ENCODE results near the gene HIGD1A.

The HIGD1A gene

DNA sequence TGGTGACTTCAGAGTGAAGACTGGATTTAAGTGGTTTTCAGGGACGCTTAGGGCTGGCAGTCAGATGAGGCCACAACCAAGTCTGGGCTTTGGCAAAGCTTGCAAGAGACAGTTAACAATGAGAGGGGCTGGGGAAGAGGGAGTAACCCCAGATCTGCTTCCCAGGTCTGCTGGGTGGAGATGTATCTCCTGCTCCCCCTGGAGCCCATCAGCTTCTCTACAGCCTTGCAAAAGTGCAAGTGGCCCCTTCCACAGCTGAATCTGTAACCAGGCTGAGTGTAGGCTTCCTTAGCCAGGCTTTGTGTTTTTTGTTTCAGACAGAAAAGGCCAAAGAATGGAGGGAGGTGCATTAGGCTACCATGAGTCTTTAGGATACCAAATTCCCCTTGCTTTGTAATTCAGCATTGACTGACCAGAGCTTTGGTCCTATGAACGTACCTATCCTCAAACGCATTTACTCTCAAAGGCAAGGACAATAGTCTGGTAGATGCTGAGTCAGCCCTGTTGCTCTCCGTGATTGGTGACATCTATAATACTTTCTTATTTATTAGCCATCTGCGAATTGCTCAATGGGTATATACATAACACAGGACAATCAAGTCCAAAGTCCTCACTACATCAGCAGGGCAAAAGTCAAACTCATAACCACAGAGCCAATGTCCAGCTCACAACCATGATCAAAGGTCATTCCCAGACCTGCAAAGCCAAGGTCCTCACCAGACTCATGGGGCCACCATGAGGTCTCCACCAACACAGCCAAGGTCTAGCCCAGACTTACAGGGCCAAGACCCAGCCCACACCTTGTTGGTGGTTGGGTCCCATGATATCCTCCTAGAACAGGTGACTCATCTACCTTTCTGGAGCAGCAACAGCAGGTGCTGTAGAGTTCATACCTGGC is 48.4 kb downstream of the HIGD1A start:
- Histone ChIP-seq H2BK15ac (ENCODE audit: low read length) (no peak overlapping the region), H3K36me3 (replicated peaks in 1 of 2; ENCODE audit: control insufficient read depth in 2 of 2, insufficient read depth in 2 of 2, low read length in 2 of 2) (no peaks in the 10 kb centered on the region), H3K18ac (ENCODE audit: low read length) (no peak overlapping the region), H3K9ac (ENCODE audit: low read depth, low read length, poor library complexity) (no peak overlapping the region), H3K4me3 (ENCODE audit: low read length in 2 of 2) (no peak overlapping the region), H4K91ac (ENCODE audit: low read depth, low read length, poor library complexity) (no peak overlapping the region), H3K14ac (ENCODE audit: low read length) (no peak overlapping the region), H3K27ac (replicated peaks; ENCODE audit: low read length) (no peak overlapping the region), H4K8ac (ENCODE audit: low read depth, low read length) (no peak overlapping the region), H3K79me1 (ENCODE audit: low read depth, low read length) (no peaks in the 10 kb centered on the region), H3K27me3 (ENCODE audit: control insufficient read depth in 3 of 3, insufficient read depth in 3 of 3, low read depth in 1 of 3, low read length in 3 of 3) (no peaks in the 10 kb centered on the region), H2BK120ac (ENCODE audit: low read depth, low read length) (no peak overlapping the region), H3K4ac (ENCODE audit: low read length) (no peak overlapping the region), H3K9me3 (replicated peaks in 1 of 2; ENCODE audit: control insufficient read depth in 2 of 2, insufficient read depth in 1 of 2, low read depth in 1 of 2, low read length in 2 of 2) (no peaks in the 10 kb centered on the region), H2BK5ac (ENCODE audit: low read length) (no peak overlapping the region), H2AK5ac (ENCODE audit: low read depth, low read length) (no peak overlapping the region), H2BK12ac (ENCODE audit: low read length) (no peak overlapping the region), H3K4me1 (ENCODE audit: control insufficient read depth in 2 of 2, insufficient read depth in 1 of 2, low read depth in 1 of 2, low read length in 2 of 2) (peaks cover 0 to 3% of the 10 kb centered on the region in 2 donors), H2AFZ (ENCODE audit: low read length) (peak overlapping the region; percentile 56), H3K23ac (ENCODE audit: low read depth, low read length, poor library complexity) (no peak overlapping the region), H3K4me2 (ENCODE audit: insufficient read depth, low read length, poor library complexity, severe bottlenecking) (no peak overlapping the region)
- DNase-seq (ENCODE audit: low spot score): no peak
- WGBS, 2 donors (ENCODE audit: extremely low coverage in 2 of 2, insufficient read length in 2 of 2, insufficient replicate concordance in 1 of 2): no CpG with 5 or more reads among the region's 5 CpGs

DNA sequence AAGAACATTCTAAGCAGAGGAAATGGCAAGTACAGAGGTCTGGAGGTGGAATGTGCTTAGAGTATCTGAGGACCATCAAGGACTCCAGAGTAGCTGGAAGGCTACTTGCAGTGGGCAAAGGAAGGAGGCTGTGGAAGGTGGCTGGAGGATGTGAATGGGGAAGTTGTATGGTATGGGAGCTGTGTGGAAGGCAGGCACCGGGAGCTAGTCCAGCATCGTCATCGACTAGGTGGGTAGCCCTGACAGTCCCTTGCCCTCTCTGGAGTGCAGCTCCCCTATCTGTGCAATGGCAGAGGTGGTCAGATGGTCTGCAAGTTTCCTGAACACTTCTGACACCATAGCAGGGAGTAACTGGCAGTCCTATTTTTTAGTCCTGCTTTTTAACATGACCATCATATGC is 50.5 kb downstream of the HIGD1A start:
- no peak overlapping the region for H2AK5ac ChIP-seq (ENCODE audit: low read depth, low read length)
- no peak overlapping the region for H3K9ac ChIP-seq (ENCODE audit: low read depth, low read length, poor library complexity)
- H4K91ac ChIP-seq (ENCODE audit: low read depth, low read length, poor library complexity): no peak overlapping the region
- no peaks in the 10 kb centered on the region for H3K36me3 ChIP-seq (replicated peaks in 1 of 2; ENCODE audit: control insufficient read depth in 2 of 2, insufficient read depth in 2 of 2, low read length in 2 of 2)
- H3K79me1 ChIP-seq (ENCODE audit: low read depth, low read length): no peaks in the 10 kb centered on the region
- H3K18ac ChIP-seq (ENCODE audit: low read length): no peak overlapping the region
- no peaks in the 10 kb centered on the region for H3K9me3 ChIP-seq (replicated peaks in 1 of 2; ENCODE audit: control insufficient read depth in 2 of 2, insufficient read depth in 1 of 2, low read depth in 1 of 2, low read length in 2 of 2)
- no peak overlapping the region for H3K4me2 ChIP-seq (ENCODE audit: insufficient read depth, low read length, poor library complexity, severe bottlenecking)
- no peak for DNase-seq (ENCODE audit: low spot score)
- no peak overlapping the region for H2BK15ac ChIP-seq (ENCODE audit: low read length)
- H2BK12ac ChIP-seq (ENCODE audit: low read length): no peak overlapping the region
- H3K4me1 ChIP-seq (ENCODE audit: control insufficient read depth in 2 of 2, insufficient read depth in 1 of 2, low read depth in 1 of 2, low read length in 2 of 2): peaks cover 0 to 8% of the 10 kb centered on the region in 2 donors
- H3K27me3 ChIP-seq (ENCODE audit: control insufficient read depth in 3 of 3, insufficient read depth in 3 of 3, low read depth in 1 of 3, low read length in 3 of 3): no peaks in the 10 kb centered on the region
- H3K4me3 ChIP-seq (ENCODE audit: low read length in 2 of 2): peak overlapping the region in 1 of 2 donors; percentile 53
- H3K14ac ChIP-seq (ENCODE audit: low read length): no peak overlapping the region
- no peak overlapping the region for H3K23ac ChIP-seq (ENCODE audit: low read depth, low read length, poor library complexity)
- no peak overlapping the region for H2AFZ ChIP-seq (ENCODE audit: low read length)
- H2BK120ac ChIP-seq (ENCODE audit: low read depth, low read length): no peak overlapping the region
- WGBS, 2 donors (ENCODE audit: extremely low coverage in 2 of 2, insufficient read length in 2 of 2, insufficient replicate concordance in 1 of 2): no CpG with 5 or more reads among the region's 3 CpGs
- H3K27ac ChIP-seq (replicated peaks; ENCODE audit: low read length): no peak overlapping the region
- no peak overlapping the region for H4K8ac ChIP-seq (ENCODE audit: low read depth, low read length)
- no peak overlapping the region for H3K4ac ChIP-seq (ENCODE audit: low read length)
- H2BK5ac ChIP-seq (ENCODE audit: low read length): no peak overlapping the region

DNA sequence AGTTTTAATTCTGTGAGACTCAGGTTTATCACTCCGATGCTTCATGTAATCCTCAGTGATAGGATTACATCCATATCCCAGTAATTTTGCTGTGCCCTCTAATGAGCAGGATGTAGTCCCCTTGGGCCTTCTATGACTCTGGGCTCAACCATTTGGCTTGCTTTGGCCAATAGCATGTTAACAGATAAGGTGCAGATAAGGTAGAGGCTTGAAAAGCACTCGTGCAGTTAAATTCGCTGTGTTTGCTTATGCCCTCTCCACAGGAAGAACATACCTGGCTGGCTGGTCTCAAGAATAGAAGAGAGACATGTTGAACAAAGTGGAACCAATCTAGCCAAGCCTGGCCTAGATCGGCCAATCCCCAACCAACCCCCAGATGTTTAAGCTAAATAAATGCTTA is 51.3 kb downstream of the HIGD1A start:
- no peak overlapping the region for H3K4me2 ChIP-seq (ENCODE audit: insufficient read depth, low read length, poor library complexity, severe bottlenecking)

DNA sequence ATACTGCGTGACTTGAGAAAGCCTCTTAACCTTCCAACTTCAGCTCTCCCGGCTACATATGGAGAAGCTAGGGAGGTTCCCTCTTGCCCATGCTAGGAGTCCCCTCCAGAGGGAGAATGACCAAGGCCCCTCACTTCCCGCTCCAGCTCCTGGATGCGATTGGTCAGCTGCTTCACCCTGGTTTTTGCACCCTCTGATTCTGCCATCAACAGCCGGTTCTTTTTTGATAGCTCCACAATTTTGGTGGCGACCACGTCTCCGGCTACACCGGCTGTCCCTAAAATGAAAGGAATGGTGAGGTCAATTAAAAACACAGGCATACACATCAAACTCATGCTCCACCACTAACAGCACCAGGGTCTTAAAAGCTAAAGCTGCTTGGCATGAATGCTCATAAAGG is 51.8 kb downstream of the HIGD1A start:
- no peak overlapping the region for H3K4ac ChIP-seq (ENCODE audit: low read length)
- no peaks in the 10 kb centered on the region for H3K79me1 ChIP-seq (ENCODE audit: low read depth, low read length)
- H2BK120ac ChIP-seq (ENCODE audit: low read depth, low read length): no peak overlapping the region
- no peak overlapping the region for H4K91ac ChIP-seq (ENCODE audit: low read depth, low read length, poor library complexity)
- no peaks in the 10 kb centered on the region for H3K9me3 ChIP-seq (replicated peaks in 1 of 2; ENCODE audit: control insufficient read depth in 2 of 2, insufficient read depth in 1 of 2, low read depth in 1 of 2, low read length in 2 of 2)
- H3K4me1 ChIP-seq (ENCODE audit: control insufficient read depth in 2 of 2, insufficient read depth in 1 of 2, low read depth in 1 of 2, low read length in 2 of 2): peaks cover 0 to 8% of the 10 kb centered on the region in 2 donors
- no CpG with 5 or more reads among the region's 9 CpGs for WGBS, 2 donors (ENCODE audit: extremely low coverage in 2 of 2, insufficient read length in 2 of 2, insufficient replicate concordance in 1 of 2)
- no peak for DNase-seq (ENCODE audit: low spot score)
- no peaks in the 10 kb centered on the region for H3K36me3 ChIP-seq (replicated peaks in 1 of 2; ENCODE audit: control insufficient read depth in 2 of 2, insufficient read depth in 2 of 2, low read length in 2 of 2)
- H4K8ac ChIP-seq (ENCODE audit: low read depth, low read length): no peak overlapping the region
- H3K4me2 ChIP-seq (ENCODE audit: insufficient read depth, low read length, poor library complexity, severe bottlenecking): no peak overlapping the region
- no peak overlapping the region for H3K23ac ChIP-seq (ENCODE audit: low read depth, low read length, poor library complexity)
- H3K18ac ChIP-seq (ENCODE audit: low read length): no peak overlapping the region
- no peak overlapping the region for H3K27ac ChIP-seq (replicated peaks; ENCODE audit: low read length)
- no peak overlapping the region for H2AK5ac ChIP-seq (ENCODE audit: low read depth, low read length)
- H2BK12ac ChIP-seq (ENCODE audit: low read length): no peak overlapping the region
- H2BK5ac ChIP-seq (ENCODE audit: low read length): no peak overlapping the region
- H3K4me3 ChIP-seq (ENCODE audit: low read length in 2 of 2): no peak overlapping the region
- H2BK15ac ChIP-seq (ENCODE audit: low read length): no peak overlapping the region
- no peaks in the 10 kb centered on the region for H3K27me3 ChIP-seq (ENCODE audit: control insufficient read depth in 3 of 3, insufficient read depth in 3 of 3, low read depth in 1 of 3, low read length in 3 of 3)
- no peak overlapping the region for H3K14ac ChIP-seq (ENCODE audit: low read length)
- H2AFZ ChIP-seq (ENCODE audit: low read length): no peak overlapping the region
- no peak overlapping the region for H3K9ac ChIP-seq (ENCODE audit: low read depth, low read length, poor library complexity)

More for the DNA sequence above, 51.3 kb downstream of the HIGD1A start:
- WGBS, 2 donors (ENCODE audit: extremely low coverage in 2 of 2, insufficient read length in 2 of 2, insufficient replicate concordance in 1 of 2): no CpG with 5 or more reads among the region's 4 CpGs
- no peak overlapping the region for H3K9ac ChIP-seq (ENCODE audit: low read depth, low read length, poor library complexity)
- no peak for DNase-seq (ENCODE audit: low spot score)
- no peaks in the 10 kb centered on the region for H3K36me3 ChIP-seq (replicated peaks in 1 of 2; ENCODE audit: control insufficient read depth in 2 of 2, insufficient read depth in 2 of 2, low read length in 2 of 2)
- no peaks in the 10 kb centered on the region for H3K27me3 ChIP-seq (ENCODE audit: control insufficient read depth in 3 of 3, insufficient read depth in 3 of 3, low read depth in 1 of 3, low read length in 3 of 3)
- H3K4ac ChIP-seq (ENCODE audit: low read length): no peak overlapping the region
- H3K18ac ChIP-seq (ENCODE audit: low read length): no peak overlapping the region
- no peak overlapping the region for H2BK5ac ChIP-seq (ENCODE audit: low read length)
- H2BK15ac ChIP-seq (ENCODE audit: low read length): no peak overlapping the region
- H2AFZ ChIP-seq (ENCODE audit: low read length): no peak overlapping the region
- no peaks in the 10 kb centered on the region for H3K79me1 ChIP-seq (ENCODE audit: low read depth, low read length)
- no peak overlapping the region for H4K8ac ChIP-seq (ENCODE audit: low read depth, low read length)
- H3K14ac ChIP-seq (ENCODE audit: low read length): no peak overlapping the region
- no peak overlapping the region for H3K23ac ChIP-seq (ENCODE audit: low read depth, low read length, poor library complexity)
- H2BK120ac ChIP-seq (ENCODE audit: low read depth, low read length): no peak overlapping the region
- no peak overlapping the region for H3K27ac ChIP-seq (replicated peaks; ENCODE audit: low read length)
- H3K4me3 ChIP-seq (ENCODE audit: low read length in 2 of 2): no peak overlapping the region
- peaks cover 0 to 8% of the 10 kb centered on the region in 2 donors for H3K4me1 ChIP-seq (ENCODE audit: control insufficient read depth in 2 of 2, insufficient read depth in 1 of 2, low read depth in 1 of 2, low read length in 2 of 2)
- H3K9me3 ChIP-seq (replicated peaks in 1 of 2; ENCODE audit: control insufficient read depth in 2 of 2, insufficient read depth in 1 of 2, low read depth in 1 of 2, low read length in 2 of 2): no peaks in the 10 kb centered on the region
- no peak overlapping the region for H2AK5ac ChIP-seq (ENCODE audit: low read depth, low read length)
- H4K91ac ChIP-seq (ENCODE audit: low read depth, low read length, poor library complexity): no peak overlapping the region
- H2BK12ac ChIP-seq (ENCODE audit: low read length): no peak overlapping the region

Measured in neuronal stem cell (in vitro differentiated cells).